Gastrocnemius medialis (tissue), 4 donors: Measurements from ENCODE around the gene STK17B.

Experiments
- CTCF ChIP-seq, 5 experiments: fragments of 450-650 bp in 3 of 5; fragments of 200-600 bp in 2 of 5; sonication (generic) in 2 of 5; IDR thresholded peaks in 4 of 5; conservative IDR thresholded peaks in 1 of 5; 1 replicate in 4 of 5; 2 replicates in 1 of 5; pipeline ENCODE4 v1.5.1; 2016 to 2019; ENCODE audit warnings: antibody characterized with exemption in 5 of 5, mild to moderate bottlenecking in 3 of 5, moderate library complexity in 3 of 5
- POLR2A ChIP-seq, 2 donors: fragments of 450-650 bp; IDR thresholded peaks; one replicate each; pipeline ENCODE4 v1.6.1; 2017; ENCODE audit warnings: antibody characterized with exemption in 2 of 2, mild to moderate bottlenecking in 2 of 2, moderate library complexity in 2 of 2

- TF ChIP-seq CTCF (IDR thresholded peaks at IDR 0.05 in 4 of 5, conservative IDR thresholded peaks at IDR 0.05 in 1 of 5) (no peak), POLR2A (IDR thresholded peaks at IDR 0.05) (no peak)
Measured at GRCh38 chr2:196131949-196132925, 39.1 kb downstream of the STK17B start.
